ENCODE data around the gene GORASP2.

DNA sequence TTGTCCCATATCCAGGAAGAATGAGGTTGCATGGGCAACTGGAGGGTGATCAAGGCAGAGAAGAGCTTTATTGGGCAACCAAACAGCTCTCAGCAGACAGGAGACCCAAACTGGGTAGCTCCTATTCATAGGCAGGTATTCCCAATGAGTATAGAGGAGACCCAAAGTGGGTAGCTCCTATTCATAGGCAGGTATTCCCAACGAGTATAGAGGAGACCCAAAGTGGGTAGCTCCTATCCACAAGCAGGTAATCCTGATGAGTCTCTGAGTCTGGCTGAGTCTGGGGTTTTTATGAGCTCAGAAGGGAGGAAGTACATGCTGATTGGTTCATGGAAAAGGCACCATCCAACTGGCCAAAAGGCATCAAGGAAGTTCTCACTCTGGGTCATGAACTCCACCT lies 5.3 kb upstream of the GORASP2 start:
- TF ChIP-seq, protein P1, sequence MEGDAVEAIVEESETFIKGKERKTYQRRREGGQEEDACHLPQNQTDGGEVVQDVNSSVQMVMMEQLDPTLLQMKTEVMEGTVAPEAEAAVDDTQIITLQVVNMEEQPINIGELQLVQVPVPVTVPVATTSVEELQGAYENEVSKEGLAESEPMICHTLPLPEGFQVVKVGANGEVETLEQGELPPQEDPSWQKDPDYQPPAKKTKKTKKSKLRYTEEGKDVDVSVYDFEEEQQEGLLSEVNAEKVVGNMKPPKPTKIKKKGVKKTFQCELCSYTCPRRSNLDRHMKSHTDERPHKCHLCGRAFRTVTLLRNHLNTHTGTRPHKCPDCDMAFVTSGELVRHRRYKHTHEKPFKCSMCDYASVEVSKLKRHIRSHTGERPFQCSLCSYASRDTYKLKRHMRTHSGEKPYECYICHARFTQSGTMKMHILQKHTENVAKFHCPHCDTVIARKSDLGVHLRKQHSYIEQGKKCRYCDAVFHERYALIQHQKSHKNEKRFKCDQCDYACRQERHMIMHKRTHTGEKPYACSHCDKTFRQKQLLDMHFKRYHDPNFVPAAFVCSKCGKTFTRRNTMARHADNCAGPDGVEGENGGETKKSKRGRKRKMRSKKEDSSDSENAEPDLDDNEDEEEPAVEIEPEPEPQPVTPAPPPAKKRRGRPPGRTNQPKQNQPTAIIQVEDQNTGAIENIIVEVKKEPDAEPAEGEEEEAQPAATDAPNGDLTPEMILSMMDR (IDR thresholded peaks at IDR 0.05), result no peak
- TF ChIP-seq POLR2A (IDR thresholded peaks at IDR 0.05), result no peak
